Subcutaneous abdominal adipose tissue (tissue), 5 donors: ENCODE measurements around the gene SH3BGRL3.
A peak's percentile ranks its signal among the peaks of the same experiment; 100 is the strongest.

Experiments
- H3K27ac ChIP-seq: one replicate; pipeline ENCODE4 v1.7.0; 2013; ENCODE audit warnings: low read depth, mild to moderate bottlenecking, inconsistent platforms, low read length, moderate library complexity
- H3K27me3 ChIP-seq, 5 donors: one replicate each; pipeline ENCODE4 v1.7.0; 2013; ENCODE audit warnings: low read length in 5 of 5, inconsistent platforms in 1 of 5; ENCODE audit not compliant: control insufficient read depth in 5 of 5, insufficient read depth in 4 of 5
- H3K36me3 ChIP-seq, 5 donors: one replicate each; pipeline ENCODE4 v1.7.0; 2013; ENCODE audit warnings: low read length in 5 of 5; ENCODE audit not compliant: control insufficient read depth in 5 of 5, insufficient read depth in 5 of 5
- H3K4me1 ChIP-seq, 5 donors: one replicate each; pipeline ENCODE4 v1.7.0; 2013; ENCODE audit warnings: low read length in 5 of 5, mild to moderate bottlenecking in 3 of 5, moderate library complexity in 1 of 5; ENCODE audit not compliant: control insufficient read depth in 5 of 5, insufficient read depth in 5 of 5
- H3K4me3 ChIP-seq, 5 donors: one replicate each; pipeline ENCODE4 v1.7.0; 2013; ENCODE audit warnings: low read length in 5 of 5, low read depth in 1 of 5
- H3K9ac ChIP-seq, 5 donors: one replicate each; pipeline ENCODE4 v1.7.0; 2013; ENCODE audit warnings: low read length in 5 of 5, mild to moderate bottlenecking in 4 of 5, moderate library complexity in 3 of 5
- H3K9me3 ChIP-seq, 5 donors: one replicate each; pipeline ENCODE4 v1.7.0; 2013; ENCODE audit warnings: low read length in 5 of 5; ENCODE audit not compliant: control insufficient read depth in 5 of 5
- donor health status: healthy.
- donor health status: healthy.
- donor health status: healthy.
- donor health status: healthy.
- donor health status: healthy.

The SH3BGRL3 gene

GRCh38 chr1:26259005-26259404 is 20.9 kb upstream of the SH3BGRL3 start:
- Histone ChIP-seq H3K9me3 (no peaks in the 10 kb centered on the region), H3K9ac (no peak overlapping the region), H3K27ac (no peak overlapping the region), H3K36me3 (peaks cover 11 to 57% (median 42%) of the 10 kb centered on the region in 5 donors), H3K4me1 (peaks cover 0 to 4% (median 0%) of the 10 kb centered on the region in 5 donors), H3K4me3 (no peak overlapping the region), H3K27me3 (no peaks in the 10 kb centered on the region)

- Histone ChIP-seq H3K9ac (no peak overlapping the region), H3K27ac (no peak overlapping the region), H3K9me3 (no peaks in the 10 kb centered on the region), H3K36me3 (peaks cover 13 to 56% (median 44%) of the 10 kb centered on the region in 5 donors), H3K4me3 (no peak overlapping the region), H3K4me1 (peaks cover 0 to 4% (median 0%) of the 10 kb centered on the region in 5 donors), H3K27me3 (no peaks in the 10 kb centered on the region)
These were observed 20.3 kb upstream of the SH3BGRL3 start for GRCh38 chr1:26259578-26259977.

- H3K4me1 ChIP-seq = peaks cover 0 to 4% (median 0%) of the 10 kb centered on the region in 5 donors
- no peak overlapping the region for H3K9ac ChIP-seq
- H3K9me3 ChIP-seq = no peaks in the 10 kb centered on the region
- no peaks in the 10 kb centered on the region for H3K27me3 ChIP-seq
- peaks cover 8 to 35% (median 24%) of the 10 kb centered on the region in 5 donors for H3K36me3 ChIP-seq
- no peak overlapping the region for H3K27ac ChIP-seq
- no peak overlapping the region for H3K4me3 ChIP-seq
These were observed 16.7 kb upstream of the SH3BGRL3 start for GRCh38 chr1:26263212-26263611.

GRCh38 chr1:26265405-26265804 is 14.5 kb upstream of the SH3BGRL3 start:
- H3K27me3 ChIP-seq = no peaks in the 10 kb centered on the region
- H3K4me1 ChIP-seq = no peaks in the 10 kb centered on the region
- peaks cover 0 to 3% (median 0%) of the 10 kb centered on the region in 5 donors for H3K9me3 ChIP-seq
- no peak overlapping the region for H3K9ac ChIP-seq
- peaks cover 0 to 22% (median 20%) of the 10 kb centered on the region in 5 donors for H3K36me3 ChIP-seq
- no peak overlapping the region for H3K27ac ChIP-seq
- H3K4me3 ChIP-seq = no peak overlapping the region

GRCh38 chr1:26268290-26269197 is 11.3 kb upstream of the SH3BGRL3 start:
- H3K36me3 ChIP-seq = peaks cover 6 to 18% (median 16%) of the 10 kb centered on the region in 5 donors
- H3K9ac ChIP-seq = no peak overlapping the region
- no peak overlapping the region for H3K27ac ChIP-seq
- no peaks in the 10 kb centered on the region for H3K4me1 ChIP-seq
- H3K4me3 ChIP-seq = no peak overlapping the region
- peaks cover 0 to 3% (median 0%) of the 10 kb centered on the region in 5 donors for H3K9me3 ChIP-seq
- no peaks in the 10 kb centered on the region for H3K27me3 ChIP-seq

- Histone ChIP-seq H3K4me3 (no peak overlapping the region), H3K4me1 (no peaks in the 10 kb centered on the region), H3K27me3 (no peaks in the 10 kb centered on the region), H3K27ac (no peak overlapping the region), H3K36me3 (peaks cover 6 to 14% (median 13%) of the 10 kb centered on the region in 5 donors), H3K9ac (no peak overlapping the region), H3K9me3 (peaks cover 0 to 3% (median 0%) of the 10 kb centered on the region in 5 donors)
These were observed 10.7 kb upstream of the SH3BGRL3 start for GRCh38 chr1:26269198-26269550.

- H3K27ac ChIP-seq = peak overlapping the region; percentile 96
- no peak overlapping the region for H3K4me3 ChIP-seq
- H3K4me1 ChIP-seq = peaks cover 18 to 51% (median 42%) of the 10 kb centered on the region in 5 donors
These were observed 5.0 kb upstream of the SH3BGRL3 start for GRCh38 chr1:26274801-26275425.

GRCh38 chr1:26275580-26276431 is 4.1 kb upstream of the SH3BGRL3 start:
- H3K9me3 ChIP-seq = no peaks in the 10 kb centered on the region
- H3K36me3 ChIP-seq = peaks cover 0 to 10% (median 7%) of the 10 kb centered on the region in 5 donors
- peak overlapping the region; percentile 44 to 69 (median 57) for H3K9ac ChIP-seq
- H3K27ac ChIP-seq = peak overlapping the region; percentile 96
- H3K27me3 ChIP-seq = no peaks in the 10 kb centered on the region
- peaks cover 18 to 60% (median 49%) of the 10 kb centered on the region in 5 donors for H3K4me1 ChIP-seq
- peak overlapping the region in 2 of 5 donors; percentile 40 to 50 for H3K4me3 ChIP-seq

More at GRCh38 chr1:26274801-26275425, 5.0 kb upstream of the SH3BGRL3 start:
- Histone ChIP-seq H3K27me3 (no peaks in the 10 kb centered on the region), H3K9ac (no peak overlapping the region), H3K36me3 (peaks cover 0 to 12% (median 8%) of the 10 kb centered on the region in 5 donors), H3K9me3 (no peaks in the 10 kb centered on the region)

- Histone ChIP-seq H3K27ac (peak overlapping the region; percentile 96), H3K27me3 (no peaks in the 10 kb centered on the region), H3K4me3 (no peak overlapping the region), H3K4me1 (peaks cover 18 to 66% (median 56%) of the 10 kb centered on the region in 5 donors), H3K9ac (peak overlapping the region in 3 of 5 donors; percentile 12 to 69 (median 44)), H3K9me3 (no peaks in the 10 kb centered on the region), H3K36me3 (peaks cover 0 to 14% (median 12%) of the 10 kb centered on the region in 5 donors)
These were observed 3.5 kb upstream of the SH3BGRL3 start for GRCh38 chr1:26276432-26276838.
